ENCODE results near the gene CCNF. TPM values are rescaled to one million over a fixed set of nuclear protein-coding genes. Genes with fewer than 3 reads are reported as not detected.

Gene CCNF
- total and polyA plus RNA-seq, 9 of the 15 experiments (the other 6 are each of a cell fraction or from before 2014, with no cell fraction given) = 4.1 to 70.1 (median 29.5) TPM

GRCh38 chr16:2469399-2470233 is 40.4 kb downstream of the CCNF start:
- Histone ChIP-seq H3K9me1 (ENCODE audit: control insufficient read depth, insufficient read depth, low read length) (no peaks in the 10 kb centered on the region), H3K9me3 (replicated peaks; ENCODE audit: control insufficient read depth, insufficient read depth, low read depth, low read length) (no peaks in the 10 kb centered on the region), H3K27me3 (ENCODE audit: control insufficient read depth in 2 of 2, insufficient read depth in 2 of 2, low read length in 2 of 2) (no peaks in the 10 kb centered on the region), H3K4me2 (ENCODE audit: insufficient read depth, low read length) (no peak overlapping the region), H3K4me3 (no peak overlapping the region), H3K4me1 (replicated peaks in 1 of 2; ENCODE audit: control insufficient read depth in 2 of 2, insufficient read depth in 2 of 2, low read length in 2 of 2) (peaks cover 7 to 85% of the 10 kb centered on the region in 2 experiments; a peak in 4 of 5 replicates), H3K27ac (ENCODE audit: extremely low read depth, low read depth, low read length) (no peak overlapping the region), H3K36me3 (ENCODE audit: control insufficient read depth, insufficient read depth, low read length) (no peaks in the 10 kb centered on the region), H3K79me2 (ENCODE audit: control insufficient read depth, insufficient read depth, low read length) (peaks cover 8% of the 10 kb centered on the region; the same call in 2 of the 3 replicates), H2AFZ (ENCODE audit: low read depth, low read length) (no peak overlapping the region), H4K20me1 (replicated peaks; ENCODE audit: control insufficient read depth, insufficient read depth, low read length) (0 out of 2 replicates have a peak, but pooled peaks cover 4% of the 10 kb centered on the region), H3K9ac (ENCODE audit: insufficient read depth in 1 of 2, low read depth in 2 of 2, low read length in 2 of 2) (peak overlapping the region in 1 of 2 experiments; percentile 86; a peak in 2 of 4 replicates)
- FAIRE-seq (peak; percentile 54), ATAC-seq (no peak), DNase-seq (ENCODE audit: extremely low read depth in 1 of 4, low spot score in 3 of 4) (no peak)
- CTCF ChIA-PET (ENCODE audit: low intra/inter-chr PET ratio) = no interaction called here
- no TSS peak for BruUV-seq (replicated peaks)
- WGBS (ENCODE audit: insufficient coverage, low coverage, missing lambda C conversion rate) = 23% methylated on average over 12 of the region's 16 CpGs
- POLR2A ChIA-PET = interaction anchor here (0.7 to 2.3 kb wide), 11 partner anchors 9 to 317 kb away, joined by 3 to 10 read pairs (median 3); partner anchors contain the start of genes AMDHD2, PGP and TEDC2
- in situ Hi-C loops (cut with MboI) (no loop called here), intact Hi-C loops (cut with micrococcal nuclease) (loop anchor here (5.0 kb wide), 1 partner anchor 33 kb away; no protein-coding TSS in a partner anchor)
- TF ChIP-seq ZNF121 (CRISPR knock-in tag; conservative IDR thresholded peaks at IDR 0.05) (no peak), BHLHE40 (IDR thresholded peaks at IDR 0.05; ENCODE audit: low read length) (no peak), SIN3A (IDR thresholded peaks at IDR 0.05; ENCODE audit: borderline replicate concordance in 2 of 2, control insufficient read depth in 1 of 2, low read depth in 2 of 2, low read length in 2 of 2) (no peak), ZNF740 (CRISPR knock-in tag; IDR thresholded peaks at IDR 0.05) (0 out of 2 replicates have a peak, but pooled peaks have one; percentile 6), ZNF740 (tag; IDR thresholded peaks at IDR 0.05) (no peak), SIN3B (IDR thresholded peaks at IDR 0.05; ENCODE audit: low read depth) (no peak), SFPQ (IDR thresholded peaks at IDR 0.05; ENCODE audit: low read depth, low read length) (no peak), ZC3H8 (IDR thresholded peaks at IDR 0.05) (no peak), TRIM24 (IDR thresholded peaks at IDR 0.05) (no peak), GABPB2 (CRISPR knock-in tag; conservative IDR thresholded peaks at IDR 0.05) (no peak), ZFX (CRISPR knock-in tag; IDR thresholded peaks at IDR 0.05) (peak; percentile 6; the same call in 1 of the 2 replicates), PTRF (tag; IDR thresholded peaks at IDR 0.05) (no peak), ZKSCAN3 (CRISPR knock-in tag; IDR thresholded peaks at IDR 0.05) (no peak)
- TF ChIP-seq, protein P1, sequence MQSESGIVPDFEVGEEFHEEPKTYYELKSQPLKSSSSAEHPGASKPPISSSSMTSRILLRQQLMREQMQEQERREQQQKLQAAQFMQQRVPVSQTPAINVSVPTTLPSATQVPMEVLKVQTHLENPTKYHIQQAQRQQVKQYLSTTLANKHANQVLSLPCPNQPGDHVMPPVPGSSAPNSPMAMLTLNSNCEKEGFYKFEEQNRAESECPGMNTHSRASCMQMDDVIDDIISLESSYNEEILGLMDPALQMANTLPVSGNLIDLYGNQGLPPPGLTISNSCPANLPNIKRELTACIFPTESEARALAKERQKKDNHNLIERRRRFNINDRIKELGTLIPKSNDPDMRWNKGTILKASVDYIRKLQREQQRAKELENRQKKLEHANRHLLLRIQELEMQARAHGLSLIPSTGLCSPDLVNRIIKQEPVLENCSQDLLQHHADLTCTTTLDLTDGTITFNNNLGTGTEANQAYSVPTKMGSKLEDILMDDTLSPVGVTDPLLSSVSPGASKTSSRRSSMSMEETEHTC (IDR thresholded peaks at IDR 0.05) = no peak

Data from K562 (cell line).